Measurements from ENCODE around the gene PLOD2.

The PLOD2 gene

DNA sequence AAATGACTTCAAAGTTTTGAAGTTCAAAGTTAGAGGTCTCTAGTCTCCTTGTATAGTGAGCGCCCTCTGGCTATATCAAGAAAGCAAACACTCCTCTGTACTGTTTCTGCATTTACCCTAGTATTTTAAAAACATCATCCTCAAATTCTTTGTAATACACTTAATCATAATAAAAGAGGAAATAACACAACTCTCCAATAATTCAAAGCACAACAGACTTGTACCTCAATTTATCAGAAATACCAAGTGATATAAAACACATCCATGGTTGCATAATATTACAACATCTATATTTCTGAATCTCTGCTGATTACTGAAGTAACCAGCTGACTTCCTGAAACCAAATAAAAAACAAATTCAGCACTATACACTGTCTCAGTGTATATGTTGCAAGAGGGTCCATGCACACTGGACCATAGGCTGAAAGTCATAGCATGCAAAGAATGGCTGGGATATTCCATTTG, 12.5 kb downstream of the PLOD2 start:
- TF ChIP-seq RAD21 (IDR thresholded peaks at IDR 0.05; ENCODE audit: low read depth) (no peak), TAF1 (IDR thresholded peaks at IDR 0.05; ENCODE audit: low read depth) (no peak), CEBPB (IDR thresholded peaks at IDR 0.05) (no peak), NFIC (IDR thresholded peaks at IDR 0.05) (no peak), EGR1 (IDR thresholded peaks at IDR 0.05) (no peak), REST (IDR thresholded peaks at IDR 0.05; ENCODE audit: low read depth) (no peak), YY1 (IDR thresholded peaks at IDR 0.05; ENCODE audit: low read depth) (no peak), TCF12 (IDR thresholded peaks at IDR 0.05; ENCODE audit: low read depth) (no peak), TEAD4 (IDR thresholded peaks at IDR 0.05) (no peak), ZBTB7A (IDR thresholded peaks at IDR 0.05; ENCODE audit: low read depth) (no peak), FOXM1 (IDR thresholded peaks at IDR 0.05; ENCODE audit: borderline replicate concordance, low read depth) (no peak)

- TF ChIP-seq RAD21 (IDR thresholded peaks at IDR 0.05; ENCODE audit: low read depth) = no peak
- no peak for TF ChIP-seq TEAD4 (IDR thresholded peaks at IDR 0.05)
Observed at GRCh38 chr3:146145642-146146041, 15.3 kb downstream of the PLOD2 start.

- TF ChIP-seq CREB1 (IDR thresholded peaks at IDR 0.05; ENCODE audit: low read depth) (no peak), REST (IDR thresholded peaks at IDR 0.05; ENCODE audit: low read depth) (no peak), YY1 (IDR thresholded peaks at IDR 0.05; ENCODE audit: low read depth) (no peak), RAD21 (IDR thresholded peaks at IDR 0.05; ENCODE audit: low read depth) (no peak), TEAD4 (IDR thresholded peaks at IDR 0.05) (no peak), TCF12 (IDR thresholded peaks at IDR 0.05; ENCODE audit: low read depth) (no peak), EGR1 (IDR thresholded peaks at IDR 0.05) (no peak), CEBPB (IDR thresholded peaks at IDR 0.05) (no peak), ZBTB7A (IDR thresholded peaks at IDR 0.05; ENCODE audit: low read depth) (no peak), EP300 (IDR thresholded peaks at IDR 0.05; ENCODE audit: borderline replicate concordance) (no peak), NFIC (IDR thresholded peaks at IDR 0.05) (no peak), TAF1 (IDR thresholded peaks at IDR 0.05; ENCODE audit: low read depth) (no peak), FOXM1 (IDR thresholded peaks at IDR 0.05; ENCODE audit: borderline replicate concordance, low read depth) (no peak)
- TF ChIP-seq, protein P1, sequence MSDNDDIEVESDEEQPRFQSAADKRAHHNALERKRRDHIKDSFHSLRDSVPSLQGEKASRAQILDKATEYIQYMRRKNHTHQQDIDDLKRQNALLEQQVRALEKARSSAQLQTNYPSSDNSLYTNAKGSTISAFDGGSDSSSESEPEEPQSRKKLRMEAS (IDR thresholded peaks at IDR 0.05) = no peak
- TF ChIP-seq, protein P2, sequence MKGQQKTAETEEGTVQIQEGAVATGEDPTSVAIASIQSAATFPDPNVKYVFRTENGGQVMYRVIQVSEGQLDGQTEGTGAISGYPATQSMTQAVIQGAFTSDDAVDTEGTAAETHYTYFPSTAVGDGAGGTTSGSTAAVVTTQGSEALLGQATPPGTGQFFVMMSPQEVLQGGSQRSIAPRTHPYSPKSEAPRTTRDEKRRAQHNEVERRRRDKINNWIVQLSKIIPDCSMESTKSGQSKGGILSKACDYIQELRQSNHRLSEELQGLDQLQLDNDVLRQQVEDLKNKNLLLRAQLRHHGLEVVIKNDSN (IDR thresholded peaks at IDR 0.05) = no peak
Observed at GRCh38 chr3:146142757-146143156, 18.2 kb downstream of the PLOD2 start.

DNA sequence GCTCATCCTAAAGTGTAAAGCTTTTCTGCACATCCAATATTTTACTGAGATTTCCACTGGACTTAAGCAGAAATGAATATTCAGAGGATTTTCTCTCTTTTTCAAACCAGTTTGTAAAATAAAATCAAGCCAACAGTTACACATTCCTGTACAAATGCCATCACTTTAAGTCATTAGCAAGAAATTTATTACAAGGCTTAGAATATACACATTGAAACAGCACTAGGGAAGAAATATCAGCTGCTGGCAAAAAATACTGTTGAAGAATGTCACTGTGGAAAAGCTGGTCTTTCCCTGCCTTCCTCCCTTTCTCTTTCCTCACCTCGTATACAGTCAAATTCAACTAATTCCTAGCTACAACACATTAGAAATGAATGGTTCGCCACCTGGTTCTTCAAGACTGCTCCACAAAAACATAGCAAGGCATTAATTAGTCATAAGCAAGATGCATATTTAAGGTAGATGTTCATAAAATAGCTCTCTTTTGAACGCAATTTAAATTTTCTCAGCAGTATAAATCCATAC, 21.3 kb downstream of the PLOD2 start:
- TF ChIP-seq, protein P2 (IDR thresholded peaks at IDR 0.05) = no peak
- TF ChIP-seq FOXM1 (IDR thresholded peaks at IDR 0.05; ENCODE audit: borderline replicate concordance, low read depth) (no peak), CEBPB (IDR thresholded peaks at IDR 0.05) (no peak), EGR1 (IDR thresholded peaks at IDR 0.05) (no peak), ZBTB7A (IDR thresholded peaks at IDR 0.05; ENCODE audit: low read depth) (no peak), CREB1 (IDR thresholded peaks at IDR 0.05; ENCODE audit: low read depth) (no peak), EP300 (IDR thresholded peaks at IDR 0.05; ENCODE audit: borderline replicate concordance) (no peak), REST (IDR thresholded peaks at IDR 0.05; ENCODE audit: low read depth) (no peak), TAF1 (IDR thresholded peaks at IDR 0.05; ENCODE audit: low read depth) (no peak), TEAD4 (IDR thresholded peaks at IDR 0.05) (no peak), YY1 (IDR thresholded peaks at IDR 0.05; ENCODE audit: low read depth) (no peak), TCF12 (IDR thresholded peaks at IDR 0.05; ENCODE audit: low read depth) (no peak)

DNA sequence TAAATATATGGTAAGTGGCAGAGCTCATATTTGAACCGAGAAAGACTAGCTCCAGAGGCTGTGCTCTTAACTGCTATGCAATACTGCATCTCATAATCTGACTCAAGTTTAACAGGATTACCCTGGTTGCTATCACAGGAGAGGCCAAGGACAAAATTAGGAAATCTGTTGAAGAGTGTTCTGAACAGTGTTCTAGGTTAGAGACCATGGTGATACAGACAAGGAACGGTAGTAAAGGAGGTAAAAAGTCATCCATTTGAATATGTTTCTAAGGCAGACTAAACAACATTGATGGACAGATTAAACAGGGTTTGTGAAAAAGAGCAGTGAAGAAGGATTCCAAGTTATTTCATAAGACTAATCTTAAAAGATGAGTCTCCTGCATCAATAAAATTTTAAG, 22.1 kb downstream of the PLOD2 start:
- TF ChIP-seq CREB1 (IDR thresholded peaks at IDR 0.05; ENCODE audit: low read depth) = no peak
